ENCODE results near the gene IL23A.

Gene IL23A

GRCh38 chr12:56304872-56305590 is 33.7 kb upstream of the IL23A start:
- Histone ChIP-seq H3K27me3 (ENCODE audit: insufficient read depth, poor library complexity, severe bottlenecking) (no peaks in the 10 kb centered on the region), H3K4me3 (replicated peaks; ENCODE audit: insufficient read depth, low read length) (no peak overlapping the region), H3K27ac (replicated peaks) (no peak overlapping the region)
- TF ChIP-seq POLR2AphosphoS5 (IDR thresholded peaks at IDR 0.05; ENCODE audit: low read depth): no peak
- TF ChIP-seq SPI1 (IDR thresholded peaks at IDR 0.05; ENCODE audit: borderline replicate concordance, low read depth): no peak
- no peak for TF ChIP-seq GABPA (IDR thresholded peaks at IDR 0.05; ENCODE audit: low read depth)
- TF ChIP-seq, protein P1, sequence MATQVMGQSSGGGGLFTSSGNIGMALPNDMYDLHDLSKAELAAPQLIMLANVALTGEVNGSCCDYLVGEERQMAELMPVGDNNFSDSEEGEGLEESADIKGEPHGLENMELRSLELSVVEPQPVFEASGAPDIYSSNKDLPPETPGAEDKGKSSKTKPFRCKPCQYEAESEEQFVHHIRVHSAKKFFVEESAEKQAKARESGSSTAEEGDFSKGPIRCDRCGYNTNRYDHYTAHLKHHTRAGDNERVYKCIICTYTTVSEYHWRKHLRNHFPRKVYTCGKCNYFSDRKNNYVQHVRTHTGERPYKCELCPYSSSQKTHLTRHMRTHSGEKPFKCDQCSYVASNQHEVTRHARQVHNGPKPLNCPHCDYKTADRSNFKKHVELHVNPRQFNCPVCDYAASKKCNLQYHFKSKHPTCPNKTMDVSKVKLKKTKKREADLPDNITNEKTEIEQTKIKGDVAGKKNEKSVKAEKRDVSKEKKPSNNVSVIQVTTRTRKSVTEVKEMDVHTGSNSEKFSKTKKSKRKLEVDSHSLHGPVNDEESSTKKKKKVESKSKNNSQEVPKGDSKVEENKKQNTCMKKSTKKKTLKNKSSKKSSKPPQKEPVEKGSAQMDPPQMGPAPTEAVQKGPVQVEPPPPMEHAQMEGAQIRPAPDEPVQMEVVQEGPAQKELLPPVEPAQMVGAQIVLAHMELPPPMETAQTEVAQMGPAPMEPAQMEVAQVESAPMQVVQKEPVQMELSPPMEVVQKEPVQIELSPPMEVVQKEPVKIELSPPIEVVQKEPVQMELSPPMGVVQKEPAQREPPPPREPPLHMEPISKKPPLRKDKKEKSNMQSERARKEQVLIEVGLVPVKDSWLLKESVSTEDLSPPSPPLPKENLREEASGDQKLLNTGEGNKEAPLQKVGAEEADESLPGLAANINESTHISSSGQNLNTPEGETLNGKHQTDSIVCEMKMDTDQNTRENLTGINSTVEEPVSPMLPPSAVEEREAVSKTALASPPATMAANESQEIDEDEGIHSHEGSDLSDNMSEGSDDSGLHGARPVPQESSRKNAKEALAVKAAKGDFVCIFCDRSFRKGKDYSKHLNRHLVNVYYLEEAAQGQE (IDR thresholded peaks at IDR 0.05; ENCODE audit: insufficient replicate concordance, low read depth): no peak
- TF ChIP-seq, protein P2, sequence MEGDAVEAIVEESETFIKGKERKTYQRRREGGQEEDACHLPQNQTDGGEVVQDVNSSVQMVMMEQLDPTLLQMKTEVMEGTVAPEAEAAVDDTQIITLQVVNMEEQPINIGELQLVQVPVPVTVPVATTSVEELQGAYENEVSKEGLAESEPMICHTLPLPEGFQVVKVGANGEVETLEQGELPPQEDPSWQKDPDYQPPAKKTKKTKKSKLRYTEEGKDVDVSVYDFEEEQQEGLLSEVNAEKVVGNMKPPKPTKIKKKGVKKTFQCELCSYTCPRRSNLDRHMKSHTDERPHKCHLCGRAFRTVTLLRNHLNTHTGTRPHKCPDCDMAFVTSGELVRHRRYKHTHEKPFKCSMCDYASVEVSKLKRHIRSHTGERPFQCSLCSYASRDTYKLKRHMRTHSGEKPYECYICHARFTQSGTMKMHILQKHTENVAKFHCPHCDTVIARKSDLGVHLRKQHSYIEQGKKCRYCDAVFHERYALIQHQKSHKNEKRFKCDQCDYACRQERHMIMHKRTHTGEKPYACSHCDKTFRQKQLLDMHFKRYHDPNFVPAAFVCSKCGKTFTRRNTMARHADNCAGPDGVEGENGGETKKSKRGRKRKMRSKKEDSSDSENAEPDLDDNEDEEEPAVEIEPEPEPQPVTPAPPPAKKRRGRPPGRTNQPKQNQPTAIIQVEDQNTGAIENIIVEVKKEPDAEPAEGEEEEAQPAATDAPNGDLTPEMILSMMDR (IDR thresholded peaks at IDR 0.05; ENCODE audit: insufficient read depth, low read length): no peak
- no peak for DNase-seq (ENCODE audit: low read depth in 1 of 2, low spot score in 1 of 2)

GRCh38 chr12:56307221-56307965 is 31.3 kb upstream of the IL23A start:
- TF ChIP-seq GABPA (IDR thresholded peaks at IDR 0.05; ENCODE audit: low read depth): no peak
- TF ChIP-seq POLR2AphosphoS5 (IDR thresholded peaks at IDR 0.05; ENCODE audit: low read depth): no peak
- TF ChIP-seq, protein P2 (IDR thresholded peaks at IDR 0.05; ENCODE audit: insufficient read depth, low read length): no peak
- TF ChIP-seq, protein P1 (IDR thresholded peaks at IDR 0.05; ENCODE audit: insufficient replicate concordance, low read depth): no peak
- no peak for TF ChIP-seq SPI1 (IDR thresholded peaks at IDR 0.05; ENCODE audit: borderline replicate concordance, low read depth)
- DNase-seq (ENCODE audit: low read depth in 1 of 2, low spot score in 1 of 2): no peak
- H3K4me3 ChIP-seq (replicated peaks; ENCODE audit: insufficient read depth, low read length): no peak overlapping the region
- no peak overlapping the region for H3K27ac ChIP-seq (replicated peaks)
- H3K27me3 ChIP-seq (ENCODE audit: insufficient read depth, poor library complexity, severe bottlenecking): no peaks in the 10 kb centered on the region

DNA sequence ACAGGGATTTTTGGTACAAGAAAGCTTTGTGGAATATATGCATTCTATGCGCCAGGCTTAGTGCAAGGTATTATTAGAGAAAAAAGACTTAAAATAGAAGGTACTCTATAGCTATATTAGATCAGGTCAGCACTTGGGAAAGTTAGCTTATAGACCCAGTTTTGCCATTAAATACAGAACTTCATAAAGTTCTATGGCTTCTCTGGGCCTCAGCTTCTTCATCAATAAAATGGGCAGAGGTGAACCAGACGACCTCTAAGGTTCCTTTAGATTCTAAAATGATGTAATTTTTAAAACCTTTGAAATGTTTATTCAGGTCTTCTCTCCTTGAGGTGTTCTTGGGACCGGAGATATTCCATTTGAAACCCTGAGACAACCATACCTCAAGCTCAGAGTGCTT is 30.0 kb upstream of the IL23A start:
- no peak overlapping the region for H3K4me3 ChIP-seq (replicated peaks; ENCODE audit: insufficient read depth, low read length)
- H3K27me3 ChIP-seq (ENCODE audit: insufficient read depth, poor library complexity, severe bottlenecking): no peaks in the 10 kb centered on the region
- no peak overlapping the region for H3K27ac ChIP-seq (replicated peaks)
- no peak for DNase-seq (ENCODE audit: low read depth in 1 of 2, low spot score in 1 of 2)
- TF ChIP-seq, protein P1 (IDR thresholded peaks at IDR 0.05; ENCODE audit: insufficient replicate concordance, low read depth): no peak
- TF ChIP-seq SPI1 (IDR thresholded peaks at IDR 0.05; ENCODE audit: borderline replicate concordance, low read depth) (no peak), GABPA (IDR thresholded peaks at IDR 0.05; ENCODE audit: low read depth) (no peak), POLR2AphosphoS5 (IDR thresholded peaks at IDR 0.05; ENCODE audit: low read depth) (no peak)
- TF ChIP-seq, protein P2 (IDR thresholded peaks at IDR 0.05; ENCODE audit: insufficient read depth, low read length): no peak

Data from HL-60 (cell line).